ENCODE results near the gene NACC1. TPM values are rescaled to one million over a fixed set of nuclear protein-coding genes. Genes with fewer than 3 reads are reported as not detected.

NACC1 gene
- total and polyA plus RNA-seq, 8 donors: 7.0 to 25.3 (median 14.1) TPM

DNA sequence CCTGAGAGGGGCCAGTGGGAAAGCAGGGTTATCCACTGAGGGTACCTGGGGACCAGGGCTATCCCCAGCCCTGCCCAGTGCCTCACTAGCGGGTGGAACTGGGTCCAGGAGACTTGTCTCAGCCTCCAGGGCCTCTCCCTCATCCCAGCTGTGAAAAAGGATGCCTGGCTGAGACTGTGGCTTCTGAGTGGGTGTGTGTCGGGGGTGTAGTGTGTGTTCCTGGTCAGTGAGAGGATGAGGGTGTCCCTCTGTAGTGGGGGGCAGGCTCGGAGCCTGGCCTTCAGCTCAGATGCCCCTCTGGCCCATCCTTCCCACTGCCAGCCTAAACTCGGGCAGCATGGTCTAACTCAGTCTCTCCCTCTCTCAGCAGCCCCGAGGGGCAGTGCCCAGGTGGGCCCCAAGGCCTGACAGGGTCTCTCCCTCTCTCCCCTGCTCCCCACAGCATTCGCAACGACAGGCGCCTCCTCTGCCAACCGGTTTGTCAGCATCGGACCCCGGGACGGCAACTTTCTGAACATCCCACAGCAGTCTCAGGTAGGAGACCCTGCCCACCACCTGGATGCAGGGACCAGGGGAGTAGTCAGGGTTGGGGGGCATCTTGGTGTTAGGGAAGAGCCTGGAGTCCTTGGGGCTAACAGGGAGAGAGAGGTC lies 28.1 kb upstream of the NACC1 start:
- DNase-seq (no peak), ATAC-seq (no peak), FAIRE-seq (no peak)
- H3K27ac ChIP-seq: no peak overlapping the region
- H3K9me3 ChIP-seq: no peaks in the 10 kb centered on the region
- H3K4me3 ChIP-seq: no peak overlapping the region
- H3K27me3 ChIP-seq: no peaks in the 10 kb centered on the region
- no peaks in the 10 kb centered on the region for H3K4me1 ChIP-seq
- TF ChIP-seq, protein P1, sequence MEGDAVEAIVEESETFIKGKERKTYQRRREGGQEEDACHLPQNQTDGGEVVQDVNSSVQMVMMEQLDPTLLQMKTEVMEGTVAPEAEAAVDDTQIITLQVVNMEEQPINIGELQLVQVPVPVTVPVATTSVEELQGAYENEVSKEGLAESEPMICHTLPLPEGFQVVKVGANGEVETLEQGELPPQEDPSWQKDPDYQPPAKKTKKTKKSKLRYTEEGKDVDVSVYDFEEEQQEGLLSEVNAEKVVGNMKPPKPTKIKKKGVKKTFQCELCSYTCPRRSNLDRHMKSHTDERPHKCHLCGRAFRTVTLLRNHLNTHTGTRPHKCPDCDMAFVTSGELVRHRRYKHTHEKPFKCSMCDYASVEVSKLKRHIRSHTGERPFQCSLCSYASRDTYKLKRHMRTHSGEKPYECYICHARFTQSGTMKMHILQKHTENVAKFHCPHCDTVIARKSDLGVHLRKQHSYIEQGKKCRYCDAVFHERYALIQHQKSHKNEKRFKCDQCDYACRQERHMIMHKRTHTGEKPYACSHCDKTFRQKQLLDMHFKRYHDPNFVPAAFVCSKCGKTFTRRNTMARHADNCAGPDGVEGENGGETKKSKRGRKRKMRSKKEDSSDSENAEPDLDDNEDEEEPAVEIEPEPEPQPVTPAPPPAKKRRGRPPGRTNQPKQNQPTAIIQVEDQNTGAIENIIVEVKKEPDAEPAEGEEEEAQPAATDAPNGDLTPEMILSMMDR (IDR thresholded peaks at IDR 0.05): no peak
- intact Hi-C loops (cut with DNase I): loop anchor here in 2 of 3 donors (5.0 kb wide), 1 partner anchor 113 kb away; no protein-coding TSS in a partner anchor
- WGBS, 2 donors: 88 to 90% methylated on average over 12 of the region's 12 CpGs
- peaks cover 0 to 3% (median 0%) of the 10 kb centered on the region in 3 donors for H3K36me3 ChIP-seq

DNA sequence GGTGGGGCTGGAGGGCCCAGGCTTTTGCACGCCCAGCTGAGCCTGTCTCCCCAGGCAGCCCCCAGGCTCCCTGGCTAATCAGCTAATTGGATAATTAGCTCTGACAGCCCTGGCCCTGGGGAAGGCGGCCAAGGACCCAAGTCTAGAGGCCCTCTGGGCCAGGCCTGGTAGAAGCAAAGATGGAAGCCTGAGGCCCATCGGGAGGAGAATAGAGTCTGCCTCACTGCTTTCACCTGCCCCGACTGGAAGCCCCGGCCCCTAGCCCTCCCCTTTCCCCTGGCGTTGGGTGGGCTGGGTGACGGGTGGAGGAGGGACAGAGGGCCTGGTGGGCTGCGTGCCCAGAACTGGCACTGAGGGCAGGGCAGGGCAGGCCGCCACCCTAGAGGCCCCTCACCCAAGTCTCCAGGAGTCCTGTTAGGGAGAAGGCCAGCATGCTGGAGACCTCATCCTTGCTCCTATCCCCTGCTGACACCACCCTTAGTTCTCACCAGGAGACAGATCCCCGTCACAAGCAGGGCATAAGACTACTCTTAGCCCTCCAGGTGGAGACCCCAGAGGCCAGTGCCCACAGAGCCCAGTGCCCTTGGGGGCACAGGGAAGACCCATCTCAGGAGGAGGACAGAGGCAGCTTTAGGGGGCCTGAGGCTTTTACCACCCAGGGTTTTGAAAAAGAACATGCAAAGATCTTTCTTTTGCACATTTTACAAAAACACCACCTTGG lies 27.4 kb upstream of the NACC1 start:
- WGBS, 2 donors: 93 to 96% methylated on average over 10 of the region's 10 CpGs
- ATAC-seq (no peak), FAIRE-seq (no peak), DNase-seq (no peak)
- intact Hi-C loops (cut with DNase I): loop anchor here in 2 of 3 donors (5.0 kb wide), 1 partner anchor 113 kb away; no protein-coding TSS in a partner anchor
- H3K4me3 ChIP-seq: no peak overlapping the region
- H3K9me3 ChIP-seq: no peaks in the 10 kb centered on the region
- no peaks in the 10 kb centered on the region for H3K4me1 ChIP-seq
- TF ChIP-seq, protein P1 (IDR thresholded peaks at IDR 0.05): no peak
- no peaks in the 10 kb centered on the region for H3K27me3 ChIP-seq
- H3K36me3 ChIP-seq: peaks cover 0 to 10% (median 0%) of the 10 kb centered on the region in 3 donors
- no peak overlapping the region for H3K27ac ChIP-seq

DNA sequence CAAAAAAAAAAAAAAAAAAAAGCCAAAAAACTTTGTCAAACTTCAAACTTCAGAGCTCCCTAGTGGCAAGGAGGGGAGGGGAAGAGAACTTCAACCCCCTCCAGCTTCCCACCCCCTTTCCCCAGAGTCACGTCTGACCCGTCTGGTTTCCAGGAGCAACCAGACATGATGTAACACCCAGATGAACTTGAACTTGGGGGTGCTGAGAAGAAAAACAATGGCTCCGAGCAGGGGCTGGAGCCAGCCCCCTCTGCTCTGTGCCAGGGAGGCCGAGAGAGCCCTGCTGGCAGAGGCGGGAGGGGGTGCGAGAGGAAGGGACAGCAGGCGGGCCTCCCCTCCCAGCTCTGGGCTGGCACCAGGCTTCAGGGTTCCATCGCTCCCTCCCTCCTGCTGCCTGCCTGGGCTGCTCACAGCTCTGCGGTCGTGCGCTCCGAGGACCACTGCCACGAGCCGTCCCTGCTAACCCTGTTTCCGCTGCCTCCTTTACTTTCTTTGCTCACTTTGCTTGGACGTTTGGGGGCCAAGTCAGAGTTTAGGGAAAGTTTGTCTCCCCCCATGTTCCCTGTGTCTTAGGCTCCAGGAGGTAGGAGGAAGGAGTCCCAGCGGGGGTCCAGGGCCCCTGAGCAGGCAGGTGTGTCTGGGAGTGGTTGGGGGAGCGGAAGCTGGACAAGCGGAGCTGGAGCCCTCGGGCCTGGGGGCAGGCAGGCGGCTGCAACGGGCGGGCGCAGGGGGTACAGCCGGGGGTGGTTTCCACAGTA lies 26.5 kb upstream of the NACC1 start:
- Histone ChIP-seq H3K4me1 (no peaks in the 10 kb centered on the region), H3K27me3 (no peaks in the 10 kb centered on the region), H3K27ac (peak overlapping the region in 1 of 4 donors; percentile 17), H3K9me3 (no peaks in the 10 kb centered on the region), H3K36me3 (peaks cover 0 to 10% (median 0%) of the 10 kb centered on the region in 3 donors), H3K4me3 (no peak overlapping the region)
- WGBS, 2 donors: 78 to 80% methylated on average over 20 to 25 of the region's 25 CpGs
- peak in 3 of 4 donors; percentile 15 to 45 (median 23) for ATAC-seq
- no peak for FAIRE-seq
- intact Hi-C loops (cut with DNase I): loop anchor here in 2 of 3 donors (5.0 kb wide), 1 partner anchor 114 kb away; no protein-coding TSS in a partner anchor
- no peak for DNase-seq
- TF ChIP-seq, protein P1 (IDR thresholded peaks at IDR 0.05): no peak

DNA sequence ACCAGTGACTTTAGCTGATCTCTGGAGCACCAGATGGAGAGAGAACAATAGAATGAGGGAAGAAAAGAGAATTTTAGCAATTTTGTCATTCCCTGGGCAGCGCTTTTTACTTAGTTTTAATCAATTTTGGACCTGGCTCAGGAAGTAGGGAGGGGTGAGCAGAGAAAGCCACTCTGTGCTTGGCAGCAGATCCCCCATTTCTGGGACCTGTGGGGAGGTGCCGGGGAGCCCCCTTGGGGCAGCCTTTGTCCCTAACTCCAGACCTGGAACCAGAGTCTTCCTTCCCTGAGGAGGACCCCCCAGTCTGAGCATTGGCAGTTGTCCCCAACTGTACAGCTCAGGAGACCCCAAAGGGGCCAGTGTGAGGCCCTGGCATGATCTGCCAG lies 25.9 kb upstream of the NACC1 start:
- peaks cover 0 to 10% (median 0%) of the 10 kb centered on the region in 3 donors for H3K36me3 ChIP-seq
- DNase-seq: no peak
- FAIRE-seq: no peak
- H3K4me3 ChIP-seq: no peak overlapping the region
- 90 to 94% methylated on average over 2 of the region's 2 CpGs for WGBS, 2 donors
- H3K27ac ChIP-seq: peak overlapping the region in 2 of 4 donors; percentile 16 to 17
- H3K27me3 ChIP-seq: no peaks in the 10 kb centered on the region
- H3K9me3 ChIP-seq: no peaks in the 10 kb centered on the region
- TF ChIP-seq, protein P1 (IDR thresholded peaks at IDR 0.05): no peak
- intact Hi-C loops (cut with DNase I): loop anchor here in 2 of 3 donors (5.0 kb wide), 1 partner anchor 115 kb away; no protein-coding TSS in a partner anchor
- no peak for ATAC-seq
- H3K4me1 ChIP-seq: no peaks in the 10 kb centered on the region
